ENCODE data around the gene ANKRD35. TPM values are rescaled to one million over a fixed set of nuclear protein-coding genes. Genes with fewer than 3 reads are reported as not detected.

Gene ANKRD35
- total and polyA plus RNA-seq, 2 of the 8 experiments (the other 6 are each of a cell fraction or from before 2014, with no cell fraction given), result 1.6 to 3.0 TPM

DNA sequence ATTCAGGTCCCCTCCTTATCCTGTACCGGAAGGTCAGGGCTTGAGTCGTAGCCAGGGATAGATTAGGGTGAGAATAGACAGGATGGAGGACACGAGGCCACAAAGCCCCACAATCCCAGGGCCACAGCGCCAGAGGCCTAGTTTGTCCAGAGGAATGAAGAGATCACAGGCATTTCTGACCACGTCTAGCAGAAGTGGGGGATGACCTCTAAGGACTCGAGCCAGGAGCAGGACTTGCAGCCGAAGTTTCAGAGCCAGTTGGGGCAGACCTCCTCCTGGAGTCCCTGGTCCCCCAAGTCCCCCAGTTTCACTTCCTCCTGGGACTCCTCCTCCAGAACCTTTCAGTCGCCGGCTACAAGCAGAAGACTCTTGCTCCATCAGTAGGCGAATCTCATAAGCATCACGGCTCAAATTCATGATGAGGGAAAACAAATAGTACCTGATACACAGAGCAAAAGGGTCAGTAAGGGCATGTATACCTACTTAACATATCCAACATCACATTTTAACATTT lies 26.5 kb upstream of the ANKRD35 start:
- Histone ChIP-seq H4K20me1 (replicated peaks in 1 of 2; ENCODE audit: control insufficient read depth in 1 of 2, insufficient read depth in 2 of 2, low read length in 2 of 2) (no peaks in the 10 kb centered on the region), H3K14ac (ENCODE audit: insufficient read length) (no peak overlapping the region), H2BK12ac (ENCODE audit: low read depth, low read length) (no peak overlapping the region), H2BK15ac (ENCODE audit: low read length) (no peak overlapping the region), H3K79me1 (ENCODE audit: low read depth, low read length) (no peaks in the 10 kb centered on the region), H3K23me2 (ENCODE audit: low read depth, low read length) (no peaks in the 10 kb centered on the region; the same call in none of the 2 replicates), H3K4ac (replicated peaks; ENCODE audit: insufficient read length, low read depth, low read length) (no peak overlapping the region), H3K9ac (replicated peaks in 1 of 4; ENCODE audit: extremely low read depth in 1 of 4, low read depth in 3 of 4, low read length in 3 of 4) (no peak overlapping the region), H2AFZ (ENCODE audit: low read length) (no peak overlapping the region), H3K23ac (ENCODE audit: insufficient read length) (no peak overlapping the region), H3K36me3 (ENCODE audit: control insufficient read depth in 2 of 4, insufficient read depth in 4 of 4, low read length in 3 of 4) (peaks cover 0 to 7% (median 0%) of the 10 kb centered on the region in 4 experiments; a peak in 2 of 8 replicates), H3K9me3 (ENCODE audit: insufficient read depth in 2 of 2, low read depth in 1 of 2, low read length in 1 of 2) (no peaks in the 10 kb centered on the region), H3K27ac (ENCODE audit: low read depth, low read length) (no peak overlapping the region), H4K5ac (ENCODE audit: insufficient read length, low read depth, low read length) (no peak overlapping the region), H3K4me1 (replicated peaks in 1 of 4; ENCODE audit: control insufficient read depth in 3 of 4, insufficient read depth in 4 of 4, low read length in 3 of 4) (peaks cover 0 to 3% (median 0%) of the 10 kb centered on the region in 4 experiments; a peak in 2 of 7 replicates), H2BK5ac (ENCODE audit: low read depth, low read length) (no peak overlapping the region), H3K4me2 (ENCODE audit: insufficient read depth in 1 of 2, low read depth in 2 of 2, low read length in 2 of 2) (no peak overlapping the region), H2BK120ac (replicated peaks; ENCODE audit: low read depth, low read length) (no peak overlapping the region), H4K91ac (replicated peaks; ENCODE audit: insufficient read length, low read length) (no peak overlapping the region), H3K56ac (replicated peaks; ENCODE audit: insufficient read length, low read depth, low read length) (no peak overlapping the region), H3K18ac (ENCODE audit: extremely low read depth, low read length) (no peak overlapping the region), H2BK20ac (ENCODE audit: low read length) (no peak overlapping the region), H2AK5ac (ENCODE audit: low read depth, low read length) (no peak overlapping the region), H3K4me3 (ENCODE audit: extremely low read depth in 1 of 4, insufficient read depth in 2 of 4, low read depth in 3 of 4, low read length in 4 of 4) (no peak overlapping the region), H3K79me2 (ENCODE audit: control insufficient read depth in 1 of 2, insufficient read depth in 2 of 2, low read length in 2 of 2) (no peaks in the 10 kb centered on the region), H3K27me3 (replicated peaks in 1 of 4; ENCODE audit: control insufficient read depth in 3 of 4, extremely low read depth in 1 of 4, insufficient read depth in 3 of 4, low read length in 3 of 4) (no peaks in the 10 kb centered on the region), H4K8ac (ENCODE audit: extremely low read depth, insufficient read depth, low read length) (no peak overlapping the region)
- no peak for FAIRE-seq
- WGBS, 2 experiments (ENCODE audit: extremely low coverage in 1 of 2, insufficient coverage in 1 of 2, insufficient read length in 1 of 2, insufficient replicate concordance in 2 of 2, low coverage in 1 of 2, low lambda C conversion rate in 2 of 2, missing lambda C conversion rate in 1 of 2), result 87% methylated on average over 11 of the region's 11 CpGs; no CpG with 5 or more reads in 1 of the 2 experiments
- POLR2A ChIA-PET (ENCODE audit: partially characterized antibody), result no interaction called here
- CTCF ChIA-PET (ENCODE audit: partially characterized antibody), result interaction anchor here (1.9 to 15.9 kb wide), 5 partner anchors 13 to 66 kb away, joined by 13 to 146 read pairs (median 66); partner anchors contain the start of genes ANKRD35, NUDT17 and PIAS3
- no peak for DNase-seq (ENCODE audit: low read depth in 1 of 2, low spot score in 2 of 2)
- no peak for TF ChIP-seq POLR2AphosphoS5 (IDR thresholded peaks at IDR 0.05; ENCODE audit: low read depth, low read length)
- no peak for TF ChIP-seq SP4 (IDR thresholded peaks at IDR 0.05; ENCODE audit: low read length)
- no peak for TF ChIP-seq CBX5 (IDR thresholded peaks at IDR 0.05; ENCODE audit: low read depth, low read length)
- no peak for TF ChIP-seq RFX5 (IDR thresholded peaks at IDR 0.05; ENCODE audit: borderline replicate concordance, low read depth, low read length)
- TF ChIP-seq JUN (IDR thresholded peaks at IDR 0.05; ENCODE audit: low read depth, low read length), result no peak
- TF ChIP-seq CTBP2 (IDR thresholded peaks at IDR 0.05; ENCODE audit: borderline replicate concordance, insufficient read depth, insufficient read length, low read length), result no peak
- TF ChIP-seq MAFK (IDR thresholded peaks at IDR 0.05; ENCODE audit: low read depth, low read length), result no peak
- TF ChIP-seq, protein P1, sequence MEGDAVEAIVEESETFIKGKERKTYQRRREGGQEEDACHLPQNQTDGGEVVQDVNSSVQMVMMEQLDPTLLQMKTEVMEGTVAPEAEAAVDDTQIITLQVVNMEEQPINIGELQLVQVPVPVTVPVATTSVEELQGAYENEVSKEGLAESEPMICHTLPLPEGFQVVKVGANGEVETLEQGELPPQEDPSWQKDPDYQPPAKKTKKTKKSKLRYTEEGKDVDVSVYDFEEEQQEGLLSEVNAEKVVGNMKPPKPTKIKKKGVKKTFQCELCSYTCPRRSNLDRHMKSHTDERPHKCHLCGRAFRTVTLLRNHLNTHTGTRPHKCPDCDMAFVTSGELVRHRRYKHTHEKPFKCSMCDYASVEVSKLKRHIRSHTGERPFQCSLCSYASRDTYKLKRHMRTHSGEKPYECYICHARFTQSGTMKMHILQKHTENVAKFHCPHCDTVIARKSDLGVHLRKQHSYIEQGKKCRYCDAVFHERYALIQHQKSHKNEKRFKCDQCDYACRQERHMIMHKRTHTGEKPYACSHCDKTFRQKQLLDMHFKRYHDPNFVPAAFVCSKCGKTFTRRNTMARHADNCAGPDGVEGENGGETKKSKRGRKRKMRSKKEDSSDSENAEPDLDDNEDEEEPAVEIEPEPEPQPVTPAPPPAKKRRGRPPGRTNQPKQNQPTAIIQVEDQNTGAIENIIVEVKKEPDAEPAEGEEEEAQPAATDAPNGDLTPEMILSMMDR (IDR thresholded peaks at IDR 0.05; ENCODE audit: control extremely low read depth in 1 of 3, insufficient read depth in 1 of 3, low read depth in 1 of 3, low read length in 3 of 3), result no peak
- TF ChIP-seq KDM4A (IDR thresholded peaks at IDR 0.05; ENCODE audit: low read depth, low read length, severe bottlenecking), result no peak
- no peak for TF ChIP-seq CREB1 (IDR thresholded peaks at IDR 0.05)
- no peak for TF ChIP-seq POLR2A (IDR thresholded peaks at IDR 0.05; ENCODE audit: control extremely low read depth in 1 of 2, low read depth in 2 of 2, low read length in 2 of 2)
- no peak for TF ChIP-seq POU5F1 (IDR thresholded peaks at IDR 0.05; ENCODE audit: low read depth, low read length)
- no peak for TF ChIP-seq ASH2L (IDR thresholded peaks at IDR 0.05; ENCODE audit: low read length)

Measured in H1 (cell line).